HCT116 (cell line): ENCODE results near the gene AOAH. TPM values are rescaled to one million over a fixed set of nuclear protein-coding genes. Genes with fewer than 3 reads are reported as not detected.
A peak's percentile ranks its signal among the peaks of the same experiment; 100 is the strongest.

Source experiments
- ATAC-seq: fragments of 200-7000 bp; cut with Tn5 transposase; 2 replicates; pipeline ENCODE4 v1.9.1; 2020; ENCODE audit warnings: mild to moderate bottlenecking, moderate library complexity
- BruUV-seq: library from RNA; stranded (reverse); fragments of 400-500 nt; replicated peaks from 2 replicates; lab custom pipeline; 2021; lab: Mats Ljungman, UMichigan
- CTCF ChIA-PET: fragments of 300-600 bp; sonication (Branson Sonifier 250); formaldehyde crosslinking; loops from one replicate; lab custom pipeline; 2021; ENCODE audit warnings: antibody characterized with exemption; lab: Charles Lee
- POLR2A ChIA-PET: fragments of 300-600, 350-600 bp; sonication (Branson Sonifier 250); formaldehyde crosslinking; loops from one replicate; lab custom pipeline; 2021; ENCODE audit warnings: antibody characterized with exemption; lab: Charles Lee
- RAD21 ChIA-PET, 2 experiments: fragments of 300-600 bp; sonication (Branson Sonifier 250); formaldehyde crosslinking; loops; one replicate each; lab custom pipeline; 2023; ENCODE audit warnings: low total read pairs in 2 of 2; ENCODE audit not compliant: uncharacterized antibody in 2 of 2, unreplicated experiment in 2 of 2, low non-redundant PET in 1 of 2; lab: Charles Lee
- DNase-seq: peaks from one replicate; pipeline ENCODE4 v3.0.0-alpha.2; 2010; ENCODE audit warnings: low read depth, low spot score
- H2AFZ ChIP-seq: fragments of 200-600 bp; shearing (Covaris generic), sonication (generic); 2 replicates; pipeline ENCODE4 v1.6.1; 2017; ENCODE audit warnings: low read depth, mixed run types, mixed read lengths, antibody characterized with exemption, low read length; ENCODE audit not compliant: poor library complexity, severe bottlenecking
- H3K27ac ChIP-seq: 2 replicates; pipeline ENCODE4 v1.5.1; 2012; ENCODE audit warnings: low read depth, low read length
- H3K27me3 ChIP-seq: fragments of 200-600 bp; sonication (generic); 2 replicates; pipeline ENCODE4 v1.6.1; 2016; ENCODE audit warnings: mixed run types, low read length, mixed read lengths; ENCODE audit not compliant: insufficient read depth
- H3K36me3 ChIP-seq, 2 experiments: fragments of 200-500 bp in 1 of 2; fragments of 200-600 bp in 1 of 2; sonication (Bioruptor generic) in 1 of 2; sonication (generic) in 1 of 2; 2 replicates each; pipeline versions ENCODE4 v1.5.1 to v1.6.1; 2014 to 2016; ENCODE audit warnings: low read length in 2 of 2, inconsistent platforms in 1 of 2, mixed read lengths in 1 of 2, mixed run types in 1 of 2; ENCODE audit not compliant: insufficient read depth in 2 of 2, control insufficient read depth in 1 of 2
- H3K4me1 ChIP-seq, 2 experiments: fragments of 200-600 bp in 1 of 2; sonication (generic) in 1 of 2; 2 replicates each; pipeline versions ENCODE4 v1.5.1 to v1.6.1; 2012 to 2017; ENCODE audit warnings: low read length in 2 of 2, inconsistent platforms in 1 of 2, mild to moderate bottlenecking in 1 of 2, mixed read lengths in 1 of 2, mixed run types in 1 of 2, moderate library complexity in 1 of 2; ENCODE audit not compliant: insufficient read depth in 2 of 2, control insufficient read depth in 1 of 2
- H3K4me2 ChIP-seq: fragments of 200-600 bp; sonication (generic); 2 replicates; pipeline ENCODE4 v1.6.1; 2017; ENCODE audit warnings: mixed run types, low read length, mixed read lengths
- H3K4me3 ChIP-seq, 2 experiments: fragments of 200-600 bp in 1 of 2; sonication (generic) in 1 of 2; replicated peaks in 1 of 2; 2 replicates each; pipeline ENCODE4 v1.5.1; 2011 to 2016; ENCODE audit warnings: low read length in 2 of 2, control low read depth in 1 of 2, low read depth in 1 of 2, mild to moderate bottlenecking in 1 of 2, mixed read lengths in 1 of 2, mixed run types in 1 of 2
- H3K79me2 ChIP-seq: fragments of 200-600 bp; sonication (generic); 2 replicates; pipeline ENCODE4 v1.6.1; 2017; ENCODE audit warnings: mild to moderate bottlenecking, mixed run types, low read length, moderate library complexity, mixed read lengths; ENCODE audit not compliant: insufficient read depth
- H3K9ac ChIP-seq: fragments of 200-600 bp; sonication (generic); 2 replicates; pipeline ENCODE4 v1.6.1; 2016; ENCODE audit warnings: low read length, mixed read lengths
- H3K9me2 ChIP-seq: fragments of 200-600 bp; sonication (generic), shearing (Covaris generic); 2 replicates; pipeline ENCODE4 v1.6.1; 2017; ENCODE audit warnings: mixed run types, mild to moderate bottlenecking, moderate library complexity; ENCODE audit not compliant: insufficient read depth
- H3K9me3 ChIP-seq, 2 experiments: fragments of 200-500 bp in 1 of 2; fragments of 200-600 bp in 1 of 2; sonication (Bioruptor generic) in 1 of 2; sonication (generic) in 1 of 2; 2 replicates each; pipeline ENCODE4 v1.6.1; 2014 to 2017; ENCODE audit warnings: low read length in 2 of 2, mixed read lengths in 2 of 2, inconsistent platforms in 1 of 2, low read depth in 1 of 2, mild to moderate bottlenecking in 1 of 2, mixed run types in 1 of 2, moderate library complexity in 1 of 2; ENCODE audit not compliant: control insufficient read depth in 1 of 2, insufficient read depth in 1 of 2
- H4K20me1 ChIP-seq: fragments of 200-600 bp; sonication (generic), shearing (Covaris generic); 2 replicates; pipeline ENCODE4 v1.6.1; 2017; ENCODE audit warnings: mixed run types, mild to moderate bottlenecking, moderate library complexity; ENCODE audit not compliant: insufficient read depth
- CBX3 ChIP-seq: IDR thresholded peaks from 2 replicates; pipeline ENCODE4 v1.6.1; 2012; ENCODE audit warnings: low read depth
- CEBPB ChIP-seq: IDR thresholded peaks from 2 replicates; pipeline ENCODE4 v1.6.1; 2012; ENCODE audit warnings: low read depth
- EGR1 ChIP-seq: IDR thresholded peaks from 2 replicates; pipeline ENCODE4 v1.6.1; 2012; ENCODE audit warnings: low read depth
- ELF1 ChIP-seq: IDR thresholded peaks from 2 replicates; pipeline ENCODE4 v1.6.1; 2012; ENCODE audit warnings: low read depth, borderline replicate concordance
- EZH2 ChIP-seq: fragments of 200-600 bp; sonication (generic); IDR thresholded peaks from 2 replicates; pipeline ENCODE4 v1.6.1; 2017; ENCODE audit warnings: antibody characterized with exemption, mixed run types
- EZH2phosphoT487 ChIP-seq: fragments of 200-600 bp; IDR thresholded peaks from 2 replicates; pipeline ENCODE4 v1.6.1; 2018; ENCODE audit warnings: antibody characterized with exemption, borderline replicate concordance
- FOSL1 ChIP-seq: IDR thresholded peaks from 2 replicates; pipeline ENCODE4 v1.6.1; 2012; ENCODE audit warnings: low read depth
- JUND ChIP-seq: IDR thresholded peaks from 2 replicates; pipeline ENCODE4 v1.6.1; 2012
- POLR2A ChIP-seq: IDR thresholded peaks from 2 replicates; pipeline ENCODE4 v1.7.0; 2011; ENCODE audit warnings: borderline replicate concordance; ENCODE audit not compliant: insufficient read depth, insufficient read length; ENCODE audit errors: extremely low read depth
- POLR2AphosphoS5 ChIP-seq: IDR thresholded peaks from 2 replicates; pipeline ENCODE4 v1.6.1; 2011; ENCODE audit warnings: mild to moderate bottlenecking, low read depth, low read length, moderate library complexity
- RAD21 ChIP-seq: IDR thresholded peaks from 2 replicates; pipeline ENCODE4 v1.6.1; 2012; ENCODE audit warnings: low read depth, mild to moderate bottlenecking
- SIN3A ChIP-seq: IDR thresholded peaks from 2 replicates; pipeline ENCODE4 v1.6.1; 2012; ENCODE audit warnings: low read depth
- SP1 ChIP-seq: IDR thresholded peaks from 2 replicates; pipeline ENCODE4 v1.6.1; 2012; ENCODE audit warnings: low read depth
- ZBTB33 ChIP-seq: IDR thresholded peaks from 2 replicates; pipeline ENCODE4 v1.6.1; 2011; ENCODE audit warnings: mild to moderate bottlenecking, low read length, moderate library complexity; ENCODE audit not compliant: insufficient replicate concordance; ENCODE audit errors: extremely low read depth
- ZFX ChIP-seq: fragments of 450-650 bp; IDR thresholded peaks from 2 replicates; pipeline ENCODE4 v1.6.1; 2017
- ZNF274 ChIP-seq: fragments of 200-500 bp; sonication (Bioruptor generic); IDR thresholded peaks from 2 replicates; pipeline ENCODE4 v1.6.1; 2014; ENCODE audit warnings: mild to moderate bottlenecking, low read depth, low read length, inconsistent platforms
- intact Hi-C: fragments of 100-400 bp; cut with micrococcal nuclease; formaldehyde crosslinking; loops from 2 replicates; pipeline ENCODE4 v1.10.0; 2022
- total RNA-seq: library from RNA; stranded (reverse); gene quantifications from one replicate; pipeline ENCODE4 v1.2.1, GENCODE V29; 2021; ENCODE audit not compliant: unreplicated experiment
- TF ChIP-seq, protein P1 (sequence below), 3 experiments: fragments of 200-600 bp in 1 of 3; sonication (generic) in 1 of 3; IDR thresholded peaks in 2 of 3; conservative IDR thresholded peaks in 1 of 3; 2 replicates each; pipeline ENCODE4 v1.5.1; 2012 to 2017; ENCODE audit warnings: low read depth in 2 of 3, low read length in 2 of 3, antibody characterized with exemption in 1 of 3, borderline replicate concordance in 1 of 3, control low read depth in 1 of 3, mild to moderate bottlenecking in 1 of 3, mixed read lengths in 1 of 3, mixed run types in 1 of 3, moderate library complexity in 1 of 3; ENCODE audit not compliant: insufficient read depth in 1 of 3
- TF ChIP-seq, protein P2 (sequence below): IDR thresholded peaks from 2 replicates; pipeline ENCODE4 v1.6.1; 2012
- TF ChIP-seq, protein P3 (sequence below): IDR thresholded peaks from 2 replicates; pipeline ENCODE4 v1.6.1; 2012; ENCODE audit warnings: low read depth
- TF ChIP-seq, protein P4 (sequence below): IDR thresholded peaks from 2 replicates; pipeline ENCODE4 v1.6.1; 2012

The AOAH gene
- total RNA-seq, 1 experiment from 2014 or later, result 1.1 TPM

GRCh38 chr7:36661135-36661840, 63.0 kb downstream of the AOAH start:
- Histone ChIP-seq H4K20me1 (no peaks in the 10 kb centered on the region), H2AFZ (peak overlapping the region; percentile 73), H3K36me3 (no peaks in the 10 kb centered on the region), H3K27ac (peak overlapping the region; percentile 66), H3K4me2 (peak overlapping the region; percentile 70), H3K27me3 (no peaks in the 10 kb centered on the region), H3K4me1 (peaks cover 34 to 49% of the 10 kb centered on the region in 2 experiments), H3K9me3 (no peaks in the 10 kb centered on the region), H3K9me2 (no peaks in the 10 kb centered on the region), H3K79me2 (no peaks in the 10 kb centered on the region), H3K4me3 (peak overlapping the region in 1 of 2 experiments; percentile 27; a peak in 2 of 4 replicates), H3K9ac (0 out of 2 replicates have a peak overlapping the region, but pooled peaks have one; percentile 15)
- BruUV-seq, result no TSS peak
- POLR2A ChIA-PET, result interaction anchor here (1.0 to 1.7 kb wide), 2 partner anchors 9 kb away, joined by 3 to 5 read pairs; no protein-coding TSS in a partner anchor
- peak; percentile 84 for DNase-seq
- intact Hi-C loops, result loop anchor here (5.0 to 10.0 kb wide), 2 partner anchors 304 to 541 kb away; no protein-coding TSS in a partner anchor
- ATAC-seq, result peak; percentile 93
- CTCF ChIA-PET, result interaction anchor here (1.6 kb wide), 1 partner anchor 10 kb away, joined by 5 read pairs; no protein-coding TSS in a partner anchor
- RAD21 ChIA-PET, result no interaction called here
- TF ChIP-seq ZFX (no peak), EZH2 (no peak), ZNF274 (no peak), SP1 (peak; percentile 86), POLR2A (no peak), ELF1 (no peak), CBX3 (peak; percentile 94), RAD21 (no peak), SIN3A (peak; percentile 51; the same call in 1 of the 2 replicates), FOSL1 (peak; percentile 82), JUND (peak; percentile 87), EZH2phosphoT487 (no peak), ZBTB33 (peak; percentile 35), CEBPB (peak; percentile 68), EGR1 (peak; percentile 80), POLR2AphosphoS5 (peak; percentile 56; the same call in 1 of the 2 replicates)
- TF ChIP-seq, protein P1, sequence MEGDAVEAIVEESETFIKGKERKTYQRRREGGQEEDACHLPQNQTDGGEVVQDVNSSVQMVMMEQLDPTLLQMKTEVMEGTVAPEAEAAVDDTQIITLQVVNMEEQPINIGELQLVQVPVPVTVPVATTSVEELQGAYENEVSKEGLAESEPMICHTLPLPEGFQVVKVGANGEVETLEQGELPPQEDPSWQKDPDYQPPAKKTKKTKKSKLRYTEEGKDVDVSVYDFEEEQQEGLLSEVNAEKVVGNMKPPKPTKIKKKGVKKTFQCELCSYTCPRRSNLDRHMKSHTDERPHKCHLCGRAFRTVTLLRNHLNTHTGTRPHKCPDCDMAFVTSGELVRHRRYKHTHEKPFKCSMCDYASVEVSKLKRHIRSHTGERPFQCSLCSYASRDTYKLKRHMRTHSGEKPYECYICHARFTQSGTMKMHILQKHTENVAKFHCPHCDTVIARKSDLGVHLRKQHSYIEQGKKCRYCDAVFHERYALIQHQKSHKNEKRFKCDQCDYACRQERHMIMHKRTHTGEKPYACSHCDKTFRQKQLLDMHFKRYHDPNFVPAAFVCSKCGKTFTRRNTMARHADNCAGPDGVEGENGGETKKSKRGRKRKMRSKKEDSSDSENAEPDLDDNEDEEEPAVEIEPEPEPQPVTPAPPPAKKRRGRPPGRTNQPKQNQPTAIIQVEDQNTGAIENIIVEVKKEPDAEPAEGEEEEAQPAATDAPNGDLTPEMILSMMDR (IDR thresholded peaks at IDR 0.05 in 2 of 3, conservative IDR thresholded peaks at IDR 0.05 in 1 of 3; ENCODE audit: borderline replicate concordance in 1 of 3, insufficient read depth in 1 of 3, low read depth in 2 of 3, low read length in 2 of 3), result no peak
- TF ChIP-seq, protein P2, sequence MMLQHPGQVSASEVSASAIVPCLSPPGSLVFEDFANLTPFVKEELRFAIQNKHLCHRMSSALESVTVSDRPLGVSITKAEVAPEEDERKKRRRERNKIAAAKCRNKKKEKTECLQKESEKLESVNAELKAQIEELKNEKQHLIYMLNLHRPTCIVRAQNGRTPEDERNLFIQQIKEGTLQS, result no peak
- TF ChIP-seq, protein P3, sequence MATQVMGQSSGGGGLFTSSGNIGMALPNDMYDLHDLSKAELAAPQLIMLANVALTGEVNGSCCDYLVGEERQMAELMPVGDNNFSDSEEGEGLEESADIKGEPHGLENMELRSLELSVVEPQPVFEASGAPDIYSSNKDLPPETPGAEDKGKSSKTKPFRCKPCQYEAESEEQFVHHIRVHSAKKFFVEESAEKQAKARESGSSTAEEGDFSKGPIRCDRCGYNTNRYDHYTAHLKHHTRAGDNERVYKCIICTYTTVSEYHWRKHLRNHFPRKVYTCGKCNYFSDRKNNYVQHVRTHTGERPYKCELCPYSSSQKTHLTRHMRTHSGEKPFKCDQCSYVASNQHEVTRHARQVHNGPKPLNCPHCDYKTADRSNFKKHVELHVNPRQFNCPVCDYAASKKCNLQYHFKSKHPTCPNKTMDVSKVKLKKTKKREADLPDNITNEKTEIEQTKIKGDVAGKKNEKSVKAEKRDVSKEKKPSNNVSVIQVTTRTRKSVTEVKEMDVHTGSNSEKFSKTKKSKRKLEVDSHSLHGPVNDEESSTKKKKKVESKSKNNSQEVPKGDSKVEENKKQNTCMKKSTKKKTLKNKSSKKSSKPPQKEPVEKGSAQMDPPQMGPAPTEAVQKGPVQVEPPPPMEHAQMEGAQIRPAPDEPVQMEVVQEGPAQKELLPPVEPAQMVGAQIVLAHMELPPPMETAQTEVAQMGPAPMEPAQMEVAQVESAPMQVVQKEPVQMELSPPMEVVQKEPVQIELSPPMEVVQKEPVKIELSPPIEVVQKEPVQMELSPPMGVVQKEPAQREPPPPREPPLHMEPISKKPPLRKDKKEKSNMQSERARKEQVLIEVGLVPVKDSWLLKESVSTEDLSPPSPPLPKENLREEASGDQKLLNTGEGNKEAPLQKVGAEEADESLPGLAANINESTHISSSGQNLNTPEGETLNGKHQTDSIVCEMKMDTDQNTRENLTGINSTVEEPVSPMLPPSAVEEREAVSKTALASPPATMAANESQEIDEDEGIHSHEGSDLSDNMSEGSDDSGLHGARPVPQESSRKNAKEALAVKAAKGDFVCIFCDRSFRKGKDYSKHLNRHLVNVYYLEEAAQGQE, result no peak
- TF ChIP-seq, protein P4, sequence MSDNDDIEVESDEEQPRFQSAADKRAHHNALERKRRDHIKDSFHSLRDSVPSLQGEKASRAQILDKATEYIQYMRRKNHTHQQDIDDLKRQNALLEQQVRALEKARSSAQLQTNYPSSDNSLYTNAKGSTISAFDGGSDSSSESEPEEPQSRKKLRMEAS, result peak; percentile 72
